Activated CD4-positive, alpha-beta T cell treated with anti-CD3 and anti-CD28 coated beads, Interleukin-2, amount 10 ng/mL, durations not matched to agents 7 days and 5 days (primary cell): ENCODE measurements around the gene MOV10L1. TPM values are rescaled to one million over a fixed set of nuclear protein-coding genes. Genes with fewer than 3 reads are reported as not detected.

ENCODE experiments used
- total RNA-seq, 2 experiments: library from RNA; stranded (reverse); gene quantifications; one replicate each; pipeline ENCODE4 v1.2.3, GENCODE V29; 2021

Gene MOV10L1
- total RNA-seq, 2 experiments from 2014 or later, result not detected

Other genes with a start within 250 kb of the MOV10L1 start
- 10 to 100 TPM; 20.0 to 20.8 TPM for gene ZBED4, start 236.2 kb upstream of the MOV10L1 start, total RNA-seq
- gene ALG12, start 171.6 kb upstream of the MOV10L1 start, total RNA-seq, result 10 to 100 TPM; 21.4 to 28.5 TPM
- 10 to 100 TPM; 42.4 to 47.9 TPM for gene CRELD2, start 171.4 kb upstream of the MOV10L1 start, total RNA-seq
- 10 to 100 TPM; 39.7 to 44.7 TPM for gene PIM3, start 129.2 kb upstream of the MOV10L1 start, total RNA-seq
- gene IL17REL, start 77.2 kb upstream of the MOV10L1 start, total RNA-seq, result not detected
- not detected for gene TTLL8, start 31.7 kb upstream of the MOV10L1 start, total RNA-seq
- gene MLC1, start 4.6 kb upstream of the MOV10L1 start, total RNA-seq, result under 1 TPM; 0.25 to 0.83 TPM
- under 1 TPM; 0.10 TPM for gene PANX2, start 80.7 kb downstream of the MOV10L1 start, total RNA-seq
- 100 to 1,000 TPM; 112 to 138 TPM for gene TRABD, start 95.9 kb downstream of the MOV10L1 start, total RNA-seq
- gene SELENOO, start 111.0 kb downstream of the MOV10L1 start, total RNA-seq, result 10 to 100 TPM; 17.4 to 25.5 TPM
- 10 to 100 TPM; 62.9 to 71.4 TPM for gene TUBGCP6, start 155.0 kb downstream of the MOV10L1 start, total RNA-seq
- 10 to 100 TPM; 68.3 to 93.6 TPM for gene HDAC10, start 161.3 kb downstream of the MOV10L1 start, total RNA-seq
- gene MAPK12, start 171.7 kb downstream of the MOV10L1 start, total RNA-seq, result 1 to 10 TPM; 2.9 TPM
- gene MAPK11, start 180.4 kb downstream of the MOV10L1 start, total RNA-seq, result 10 to 100 TPM; 10.7 to 12.6 TPM
- 10 to 100 TPM; 10.7 to 11.1 TPM for gene PLXNB2, start 217.6 kb downstream of the MOV10L1 start, total RNA-seq
- gene DENND6B, start 237.0 kb downstream of the MOV10L1 start, total RNA-seq, result 1 to 10 TPM; 3.1 to 3.6 TPM